Kidney tubule cell (primary cell): ENCODE data around the gene GNAT1.
"Not testable (repeated sequence)": the region's sequence is repeated elsewhere in the genome, so short reads cannot be mapped to it uniquely, and the experiment has no call there.

ENCODE experiments used
- DNase-seq: peaks from one replicate; pipeline ENCODE4 v3.0.0-alpha.2; 2018; ENCODE audit warnings: low spot score

Gene GNAT1

DNA sequence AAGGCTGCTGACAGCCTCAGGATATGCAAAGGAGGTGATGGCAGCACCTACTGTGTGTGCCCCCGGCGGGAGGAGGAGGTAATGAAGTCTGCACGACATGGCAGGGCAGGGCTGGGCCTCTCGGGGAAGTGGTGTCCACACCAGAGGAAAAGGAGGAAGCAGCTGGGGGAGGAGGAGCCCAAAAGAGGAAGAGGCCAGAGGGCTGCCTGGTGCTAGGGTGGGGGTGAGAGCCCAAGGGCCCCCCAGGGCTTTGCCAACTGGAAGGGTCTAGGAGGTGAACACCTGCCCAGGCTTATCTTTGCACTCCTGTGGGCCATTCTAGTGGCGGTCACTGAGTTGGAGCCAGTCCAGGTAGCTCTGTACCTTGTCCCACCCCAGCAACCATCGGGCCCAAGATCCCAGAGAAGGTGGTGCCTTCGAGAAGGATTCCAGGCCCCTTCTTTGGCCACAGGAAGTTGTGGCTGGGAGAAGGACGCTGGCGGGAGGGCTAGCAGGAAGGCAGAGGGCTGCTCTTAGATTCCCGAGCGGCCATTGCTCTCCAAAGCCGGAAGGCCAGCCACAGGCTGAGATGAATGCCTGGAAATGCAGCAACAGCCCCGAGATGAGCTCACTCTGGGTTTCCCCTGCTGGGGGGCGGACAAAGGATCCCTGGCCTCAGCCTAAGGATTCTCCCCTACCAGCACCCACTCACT is 51.6 kb downstream of the GNAT1 start:
- DNase-seq: peak; percentile 82

DNA sequence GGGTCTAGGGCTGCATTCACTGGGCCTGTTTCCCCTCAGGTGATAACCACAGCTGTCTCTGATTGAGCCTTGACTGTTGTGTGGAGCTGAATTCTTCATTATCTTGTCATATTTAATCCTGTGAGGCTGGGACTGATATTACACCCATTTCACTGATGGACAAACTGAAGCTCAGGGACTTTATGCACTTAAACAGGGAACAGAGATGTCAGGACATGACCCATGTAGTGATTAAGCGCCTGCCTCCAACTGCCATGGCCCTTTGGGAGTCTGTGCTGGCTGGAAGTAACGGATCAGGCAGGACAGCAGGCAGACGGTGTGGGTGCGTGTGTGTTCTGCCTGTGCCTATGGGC is 52.1 kb downstream of the GNAT1 start:
- DNase-seq: no peak

DNA sequence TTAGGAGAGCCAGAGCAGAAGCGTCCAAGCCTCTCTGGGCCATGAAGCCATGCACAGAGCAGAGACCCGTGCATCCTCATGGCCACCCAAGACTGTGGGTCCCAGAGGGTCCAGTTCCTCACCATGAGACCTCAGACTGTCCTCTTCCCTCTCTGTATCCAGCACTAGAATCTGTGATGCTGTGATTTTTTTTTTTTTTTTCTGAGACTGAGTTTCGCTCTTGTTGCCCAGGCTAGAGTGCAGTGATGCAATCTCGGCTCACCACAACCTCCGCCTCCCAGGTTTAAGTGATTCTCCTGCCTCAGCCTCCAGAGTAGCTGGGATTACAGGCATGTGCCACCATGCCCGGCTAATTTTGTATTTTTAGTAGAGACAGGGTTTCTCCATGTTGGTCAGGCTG is 53.4 kb downstream of the GNAT1 start:
- DNase-seq: not testable (repeated sequence)

DNA sequence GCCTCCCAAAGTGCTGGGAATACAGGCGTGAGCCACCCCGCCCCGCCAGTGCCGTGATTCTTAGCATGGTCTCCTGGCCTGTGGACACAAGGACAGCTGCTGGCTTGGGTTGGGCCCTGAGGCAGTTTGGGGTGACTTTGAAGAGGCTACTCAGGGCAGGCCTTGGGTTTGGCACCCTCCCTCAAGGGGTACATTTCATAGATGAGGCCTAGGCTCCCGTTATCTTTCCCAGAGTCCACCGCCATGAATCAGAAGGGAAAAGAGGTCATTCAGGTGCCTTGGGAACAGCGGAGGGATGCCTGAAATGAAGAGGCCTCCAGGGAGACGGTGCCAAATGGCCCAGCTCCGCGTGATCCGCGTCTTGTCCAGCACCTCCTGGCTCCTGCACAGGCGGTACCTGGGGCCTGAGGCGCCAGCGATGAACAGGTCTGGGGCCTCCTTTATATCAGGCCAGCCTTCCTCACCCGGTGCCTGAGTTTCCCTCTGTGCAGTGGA is 53.9 kb downstream of the GNAT1 start:
- no peak for DNase-seq

DNA sequence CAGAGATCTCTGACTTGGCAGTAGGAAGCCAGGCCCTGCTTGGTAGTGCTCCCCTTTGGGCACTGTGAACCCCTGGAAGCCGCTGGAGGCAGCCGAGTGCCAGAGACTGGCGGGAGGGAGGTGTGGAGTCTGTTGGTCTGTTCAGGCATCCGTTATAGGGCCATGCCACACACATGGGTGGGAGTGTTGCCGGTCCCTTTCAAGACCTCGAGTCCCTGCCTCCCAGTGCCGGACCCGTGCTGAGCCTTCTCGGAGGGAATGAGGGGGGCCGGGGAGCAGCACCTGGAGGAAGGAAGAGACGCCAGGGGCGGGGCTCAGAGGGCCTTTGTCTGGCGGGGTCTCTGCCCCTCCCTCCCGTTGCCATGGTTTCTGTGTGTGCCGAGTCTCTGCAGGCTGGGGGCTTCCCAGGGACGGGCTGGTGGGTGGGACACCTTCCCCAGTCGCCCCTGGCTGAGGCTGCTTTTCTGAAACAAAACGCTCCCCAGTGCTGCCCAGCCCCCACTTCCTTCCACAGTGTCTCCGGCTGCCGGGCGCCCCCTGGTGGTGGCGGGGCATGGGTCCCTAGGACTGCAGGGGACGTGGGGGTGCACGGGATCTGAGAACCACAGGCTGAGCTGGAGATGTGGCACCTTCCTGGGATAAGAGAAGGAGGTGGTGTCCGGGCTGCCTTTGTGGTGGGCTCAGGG is 54.6 kb downstream of the GNAT1 start:
- peak; percentile 84 for DNase-seq

DNA sequence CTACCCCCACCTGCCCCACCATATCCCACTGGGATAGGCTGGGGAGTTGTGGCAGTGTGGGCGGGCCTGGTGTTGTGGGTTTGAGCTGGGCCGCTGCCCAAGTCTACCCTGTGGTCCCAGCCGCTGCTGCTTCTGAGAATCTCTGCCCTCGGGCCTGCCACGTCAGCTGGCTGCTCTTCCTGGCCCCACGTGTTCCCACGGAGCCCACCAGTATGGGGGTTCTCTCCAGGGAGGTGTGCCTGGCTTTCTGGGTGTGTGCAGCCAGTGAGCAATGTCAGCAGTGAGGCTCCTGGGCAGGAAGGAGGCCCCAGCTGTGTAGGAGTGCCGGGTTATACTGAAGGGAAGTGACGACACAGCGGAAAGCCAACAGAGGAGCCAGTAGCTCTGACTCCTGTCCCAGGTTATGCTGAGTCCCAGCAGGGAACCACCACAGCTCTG is 55.1 kb downstream of the GNAT1 start:
- peak; percentile 87 for DNase-seq
